ENCODE data around the gene MOB4.

Gene MOB4

DNA sequence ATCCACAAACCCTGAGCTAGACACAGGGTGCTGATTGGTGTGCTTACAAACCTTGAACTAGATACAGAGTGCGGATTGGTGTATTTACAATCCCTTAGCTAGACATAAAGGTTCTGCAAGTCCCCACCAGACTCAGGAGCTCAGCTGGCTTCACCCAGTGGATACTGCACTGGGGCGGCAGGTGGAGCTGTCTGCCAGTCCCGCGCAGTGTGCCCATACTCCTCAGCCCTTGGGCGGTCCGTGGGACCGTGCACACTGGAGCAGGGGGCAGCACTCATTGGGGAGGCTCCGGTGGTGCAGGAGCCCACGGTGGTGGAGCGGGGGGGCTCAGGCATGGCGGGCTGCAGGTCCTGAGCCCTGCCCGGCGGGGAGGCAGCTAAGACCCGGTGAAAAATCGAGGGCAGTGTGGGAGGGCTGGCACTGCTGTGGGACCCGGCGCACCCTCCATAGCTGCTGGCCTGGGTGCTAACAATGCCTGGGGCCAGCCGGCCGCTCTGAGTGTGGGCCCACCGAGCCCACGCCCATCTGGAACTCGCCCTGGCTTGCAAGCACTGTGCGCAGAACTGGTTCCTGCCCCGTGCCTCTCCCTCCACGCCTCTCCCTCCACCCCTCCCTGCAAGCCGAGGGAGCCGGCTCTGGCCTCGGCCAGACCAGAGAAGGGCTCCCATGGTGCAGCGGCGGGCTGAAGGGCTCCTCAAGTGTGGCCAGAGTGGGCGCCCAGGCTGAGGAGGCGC is 75.6 kb downstream of the MOB4 start:
- no peak for DNase-seq (ENCODE audit: low read depth in 2 of 2)

DNA sequence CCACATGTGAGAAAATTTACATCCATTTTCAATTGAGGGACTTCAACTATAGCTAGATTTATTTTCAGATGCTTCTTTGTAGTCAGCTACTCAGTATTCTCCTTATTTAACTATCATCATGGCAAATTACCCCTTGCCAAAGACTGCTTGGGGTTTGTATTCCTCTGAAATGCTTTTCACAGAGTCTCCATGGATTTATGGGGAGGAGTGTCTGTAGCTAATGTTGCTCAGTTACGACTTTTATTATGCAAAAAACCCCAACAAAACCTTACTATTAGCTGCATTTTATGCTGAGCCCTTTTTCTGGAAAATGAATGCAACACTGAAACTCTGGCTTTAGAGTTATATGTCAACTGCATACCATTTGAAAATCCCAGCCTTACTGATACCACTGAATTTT is 80.9 kb downstream of the MOB4 start:
- no peak for DNase-seq (ENCODE audit: low read depth in 2 of 2)

DNA sequence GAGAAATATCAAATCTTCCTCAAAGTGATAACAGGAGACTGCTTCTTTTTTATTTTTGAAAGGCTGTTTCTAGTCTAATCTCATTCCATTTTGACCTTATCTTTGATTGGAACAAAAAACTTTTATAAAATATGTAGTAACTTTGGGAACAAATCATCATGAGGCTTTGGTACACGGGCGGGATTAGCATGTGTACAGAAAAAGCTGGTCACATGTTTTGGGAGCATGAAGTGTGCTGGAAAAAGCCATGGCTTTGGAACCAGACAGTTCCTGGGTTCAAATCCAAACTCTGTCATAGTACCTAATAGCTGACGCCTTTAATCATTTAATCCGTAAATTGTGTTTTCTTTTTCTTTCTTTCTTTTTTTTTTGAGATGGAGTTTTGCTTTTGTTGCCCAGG is 81.3 kb downstream of the MOB4 start:
- no peak for DNase-seq (ENCODE audit: low read depth in 2 of 2)

GRCh38 chr2:197598450-197598849 is 82.6 kb downstream of the MOB4 start:
- DNase-seq (ENCODE audit: low read depth in 2 of 2) = no peak

GRCh38 chr2:197599285-197599965 is 83.6 kb downstream of the MOB4 start:
- DNase-seq (ENCODE audit: low read depth in 2 of 2) = no peak

DNA sequence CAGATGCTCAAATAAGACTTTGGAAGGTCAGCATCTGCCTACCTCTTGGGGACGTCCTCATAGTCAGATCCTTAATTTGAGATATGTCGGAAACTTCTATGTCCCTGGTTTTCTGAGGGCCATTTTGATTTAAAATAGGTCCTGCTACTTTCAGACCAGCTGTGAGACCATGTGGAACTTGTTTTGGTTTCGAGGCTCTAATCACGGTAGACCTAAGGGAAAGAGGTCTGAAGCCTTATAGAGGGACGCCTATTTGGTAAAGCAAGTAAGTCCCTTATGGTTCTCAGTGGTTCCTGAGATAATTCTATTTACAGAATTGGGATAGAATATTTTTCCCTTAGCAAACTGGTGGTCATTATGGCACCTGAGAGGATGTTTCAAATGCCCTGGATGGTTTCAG is 84.4 kb downstream of the MOB4 start:
- DNase-seq (ENCODE audit: low read depth in 2 of 2) = no peak

DNA sequence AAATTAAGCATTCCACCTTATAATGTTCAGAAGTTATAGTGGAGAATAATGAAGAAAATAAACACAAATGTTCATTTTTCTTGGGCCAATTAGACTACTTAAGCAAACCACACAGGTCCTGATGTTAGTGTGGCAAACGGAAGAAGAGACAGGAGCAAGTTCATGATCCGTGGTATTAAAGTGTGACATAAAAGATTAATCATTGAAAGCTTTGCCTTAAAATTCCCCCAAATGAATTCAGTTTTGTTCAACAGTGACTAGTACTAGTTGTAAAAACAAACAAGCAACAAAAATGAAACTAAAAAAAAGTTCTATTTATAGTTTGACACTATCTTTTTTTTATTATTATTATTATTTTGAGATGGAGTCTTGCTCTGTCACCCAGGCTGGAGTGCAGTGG is 85.9 kb downstream of the MOB4 start:
- no peak for DNase-seq (ENCODE audit: low read depth in 2 of 2)
